HepG2 (cell line): ENCODE data around the gene TMEM61.

ENCODE experiments used
- GABPA ChIP-seq, 2 experiments: IDR thresholded peaks; 2 replicates each; pipeline ENCODE4 v1.6.1; 2011 to 2016; ENCODE audit warnings: low read depth in 2 of 2, low read length in 1 of 2, missing biosample characterization in 1 of 2, missing genetic modification characterization in 1 of 2
- NBN ChIP-seq: fragments of 450-650 bp; conservative IDR thresholded peaks from 2 replicates; pipeline ENCODE4 v1.6.1; 2017
- NCOA2 ChIP-seq: sonication (generic); formaldehyde crosslinking; IDR thresholded peaks from 2 replicates; pipeline ENCODE4 v1.8.0; 2022; ENCODE audit warnings: inconsistent platforms
- PHF5A ChIP-seq: IDR thresholded peaks from one replicate; pipeline ENCODE4 v1.6.1; 2018; ENCODE audit warnings: low read depth, missing genetic modification reagents; ENCODE audit not compliant: unreplicated experiment
- PHF8 ChIP-seq: sonication (generic); formaldehyde crosslinking; IDR thresholded peaks from 2 replicates; pipeline ENCODE4 v1.5.0; 2020; ENCODE audit warnings: missing genetic modification reagents
- RNF2 ChIP-seq: fragments of 450-650 bp; conservative IDR thresholded peaks from 2 replicates; pipeline ENCODE4 v1.6.1; 2016; ENCODE audit warnings: low read depth
- ZNF446 ChIP-seq: sonication (generic); formaldehyde crosslinking; IDR thresholded peaks from 2 replicates; pipeline ENCODE4 v1.5.0; 2020; ENCODE audit warnings: mild to moderate bottlenecking, missing genetic modification reagents

GRCh38 chr1:54971317-54971791 is 9.1 kb upstream of the TMEM61 start:
- TF ChIP-seq GABPA (IDR thresholded peaks at IDR 0.05; ENCODE audit: low read depth, low read length), result no peak
- no peak for TF ChIP-seq GABPA (CRISPR knock-in tag; IDR thresholded peaks at IDR 0.05; ENCODE audit: low read depth)
- TF ChIP-seq ZNF446 (CRISPR knock-in tag), result no peak
- no peak for TF ChIP-seq PHF5A (CRISPR knock-in tag)
- no peak for TF ChIP-seq NCOA2
- TF ChIP-seq NBN, result no peak
- no peak for TF ChIP-seq PHF8 (CRISPR knock-in tag)
- TF ChIP-seq RNF2, result no peak
